GM21528 (cell line): ENCODE results near the gene F13A1.
A peak's percentile ranks its signal among the peaks of the same experiment; 100 is the strongest.

Experiments
- ATAC-seq: cut with Tn5 transposase; IDR thresholded peaks from one replicate; pipeline ENCODE4 v1.9.1; 2021; ENCODE audit warnings: mild to moderate bottlenecking, moderate library complexity; ENCODE audit not compliant: unreplicated experiment, low FRiP score

Gene F13A1

DNA sequence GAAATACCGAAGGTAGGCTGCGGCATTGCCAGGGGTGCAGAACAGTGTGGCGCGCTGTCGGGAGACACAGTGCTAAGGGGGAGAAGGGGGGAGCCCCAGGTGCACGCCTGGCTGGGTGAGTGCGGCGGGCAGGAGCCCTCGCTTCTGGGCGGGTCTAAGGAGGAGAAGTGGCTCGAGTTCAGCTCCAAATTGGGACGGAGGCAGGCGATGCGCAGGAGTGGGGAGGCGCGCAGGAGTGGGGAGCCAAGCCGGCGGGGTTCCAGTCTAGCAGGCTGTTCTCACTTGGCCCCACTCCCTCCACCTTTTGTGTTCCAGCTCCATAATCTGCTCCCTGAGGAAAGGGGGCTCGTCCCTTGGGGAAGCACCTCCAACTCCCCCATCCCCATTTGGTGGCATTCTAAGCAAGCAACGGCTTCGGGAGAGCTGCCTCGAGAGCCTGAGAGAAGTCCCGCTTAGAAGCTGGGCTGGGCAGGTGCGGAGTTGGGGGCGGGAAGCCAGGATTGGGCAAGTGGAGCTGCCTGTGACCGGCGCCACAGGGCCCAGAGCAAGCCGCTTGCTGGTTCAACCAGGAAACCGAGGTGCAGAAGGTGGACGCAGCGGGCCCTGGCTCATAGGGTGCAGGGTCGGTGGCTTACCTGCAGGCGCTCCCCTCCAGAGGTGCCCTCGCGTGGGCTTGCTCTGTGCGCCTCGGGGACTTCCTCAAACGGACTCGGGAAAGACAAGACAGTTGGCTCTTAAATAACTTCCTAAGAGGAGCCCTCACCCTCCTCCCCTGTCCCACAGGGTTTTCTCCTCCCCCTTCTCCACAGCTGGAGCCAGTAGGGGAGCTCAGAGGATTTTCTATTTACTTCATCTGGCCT is at the start of gene F13A1:
Gene F13A1, minus strand, starts transcription at position 711 of the 860 bp plus-strand sequence. CDS start 1,998 bp downstream, outside the sequence.
- no peak for ATAC-seq

GRCh38 chr6:6368684-6369052 is 48.2 kb upstream of the F13A1 start:
- ATAC-seq, result no peak

DNA sequence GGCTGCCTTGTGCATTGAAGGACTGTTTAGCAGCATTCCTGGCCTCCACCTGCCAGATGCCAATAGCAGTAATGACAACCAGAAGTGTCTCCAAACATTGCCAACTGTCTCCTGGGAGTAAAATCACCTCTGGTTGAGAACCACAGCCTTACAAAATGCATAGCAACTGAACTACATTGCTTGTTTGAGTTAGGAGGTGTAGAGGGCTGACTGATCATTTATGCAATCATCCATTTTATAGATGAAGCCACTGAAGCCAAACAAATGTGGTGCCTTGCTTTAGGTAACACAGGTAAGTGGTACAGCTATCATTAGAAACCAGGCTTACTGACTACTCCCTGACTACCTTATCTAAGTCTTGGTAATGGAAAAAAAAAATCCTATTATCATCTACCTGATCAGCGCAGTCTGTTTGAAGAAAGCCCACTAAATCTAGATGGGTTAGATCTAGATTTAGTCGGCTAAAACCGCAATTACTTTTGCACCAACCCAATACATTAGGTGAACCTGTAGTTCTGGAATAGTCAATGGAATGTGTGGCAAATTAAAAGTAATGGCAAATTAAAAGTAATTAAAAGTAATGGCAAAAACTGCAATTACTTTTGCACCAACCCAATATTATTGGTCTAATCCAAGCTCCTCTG is 47.7 kb upstream of the F13A1 start:
- ATAC-seq, result no peak

- ATAC-seq, result no peak
These were observed 46.3 kb upstream of the F13A1 start for GRCh38 chr6:6366803-6367202.

GRCh38 chr6:6365242-6365641 is 44.8 kb upstream of the F13A1 start:
- ATAC-seq, result no peak

- no peak for ATAC-seq
These were observed 41.8 kb upstream of the F13A1 start for GRCh38 chr6:6362056-6362840.

DNA sequence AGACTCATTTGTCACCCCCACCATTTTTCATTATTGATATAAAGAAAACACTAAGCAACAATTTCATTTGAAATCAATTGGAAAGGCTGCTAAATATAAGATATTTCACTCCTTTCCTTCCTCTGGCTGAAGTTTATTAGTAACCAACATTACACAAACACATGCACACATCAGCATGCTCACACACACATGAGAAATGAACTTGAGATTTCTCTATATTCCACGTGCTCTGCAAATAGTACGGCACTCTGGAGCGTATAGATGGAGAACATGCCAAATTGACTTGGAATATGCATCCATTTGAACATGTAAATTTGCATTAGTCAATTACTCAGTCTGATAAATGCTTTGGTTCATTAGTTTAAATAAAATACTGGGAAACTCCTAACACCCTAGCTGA is 37.1 kb upstream of the F13A1 start:
- no peak for ATAC-seq

DNA sequence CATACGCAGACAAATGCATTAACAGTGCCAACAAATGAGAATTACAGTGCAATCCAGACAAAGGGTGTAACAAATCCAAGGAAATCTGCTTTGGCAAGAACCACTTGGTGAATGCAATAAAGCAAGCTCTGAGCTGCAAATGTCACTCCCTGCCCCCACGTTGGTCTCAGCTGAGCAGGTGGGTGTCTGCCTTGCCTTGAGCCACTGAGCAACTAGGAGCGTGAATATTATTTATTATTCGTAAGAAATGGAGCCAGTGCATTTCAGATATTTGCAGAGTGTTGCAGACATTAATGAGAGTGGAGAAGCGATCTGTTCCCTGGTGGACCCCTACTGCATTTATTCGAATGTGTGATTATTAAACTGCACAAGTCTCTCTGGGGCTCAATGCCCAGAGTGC is 36.6 kb upstream of the F13A1 start:
- no peak for ATAC-seq

DNA sequence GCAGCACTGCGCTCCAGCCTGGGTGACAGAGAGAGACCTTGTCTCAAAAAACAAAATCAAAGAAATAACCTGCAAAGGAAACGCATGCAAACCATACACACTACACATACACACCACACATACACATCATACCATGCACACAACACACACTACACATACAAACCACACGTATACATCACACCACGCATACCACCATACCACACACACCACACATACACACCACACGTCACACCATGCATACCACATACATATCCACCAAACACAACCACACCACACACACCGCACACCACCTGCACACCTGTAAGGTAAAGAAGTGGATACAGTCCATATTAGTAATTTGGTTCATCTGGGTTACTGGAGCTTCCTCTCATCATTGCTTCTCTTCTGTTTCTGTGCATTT is 32.3 kb upstream of the F13A1 start:
- ATAC-seq, result no peak

DNA sequence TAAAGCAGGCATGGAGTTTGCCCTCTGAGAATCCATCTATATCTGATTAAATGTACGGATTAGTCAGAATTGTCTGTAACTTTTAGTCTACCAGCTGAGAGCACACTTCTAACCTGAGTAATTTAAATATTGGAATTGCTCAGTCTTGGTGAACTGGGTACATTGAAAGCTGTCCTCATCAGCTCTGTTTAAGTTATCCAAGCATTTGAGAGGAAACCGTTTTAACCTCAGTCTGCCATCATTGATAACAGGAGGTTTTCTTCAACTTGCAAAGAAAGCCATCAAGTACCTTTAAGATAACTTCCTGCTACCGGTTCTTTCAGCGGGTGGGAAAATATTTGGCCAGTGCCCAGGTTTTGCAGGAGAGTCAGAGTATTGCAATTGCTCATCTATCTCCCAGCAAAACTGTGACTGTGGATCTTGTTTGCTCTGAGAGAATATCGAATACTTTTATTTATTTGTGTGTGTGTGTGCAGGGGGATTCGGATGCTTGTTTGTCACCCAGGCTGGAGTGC is 31.1 kb upstream of the F13A1 start:
- ATAC-seq, result no peak

DNA sequence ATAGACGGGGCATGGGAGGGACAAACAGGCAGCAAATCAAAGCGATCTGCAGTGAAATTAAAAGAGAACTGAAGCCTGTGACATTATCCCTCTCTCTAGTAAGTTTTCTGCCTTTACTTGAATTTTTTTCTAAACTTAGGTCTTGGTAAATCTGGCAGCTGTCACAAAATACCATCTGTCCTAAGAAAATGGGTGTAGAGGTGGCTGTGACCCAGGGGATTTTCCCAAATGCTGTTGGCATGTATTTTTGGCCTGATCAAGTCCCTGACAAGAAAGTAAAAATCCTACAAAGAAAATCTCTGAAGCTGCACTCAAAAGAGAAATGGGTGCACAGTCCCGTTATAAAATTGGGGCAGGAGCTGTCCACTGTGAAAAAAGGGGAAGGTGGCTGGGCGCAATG is 30.2 kb upstream of the F13A1 start:
- ATAC-seq, result no peak

GRCh38 chr6:6348256-6348655 is 27.8 kb upstream of the F13A1 start:
- no peak for ATAC-seq

GRCh38 chr6:6346427-6347023 is 26.1 kb upstream of the F13A1 start:
- no peak for ATAC-seq

DNA sequence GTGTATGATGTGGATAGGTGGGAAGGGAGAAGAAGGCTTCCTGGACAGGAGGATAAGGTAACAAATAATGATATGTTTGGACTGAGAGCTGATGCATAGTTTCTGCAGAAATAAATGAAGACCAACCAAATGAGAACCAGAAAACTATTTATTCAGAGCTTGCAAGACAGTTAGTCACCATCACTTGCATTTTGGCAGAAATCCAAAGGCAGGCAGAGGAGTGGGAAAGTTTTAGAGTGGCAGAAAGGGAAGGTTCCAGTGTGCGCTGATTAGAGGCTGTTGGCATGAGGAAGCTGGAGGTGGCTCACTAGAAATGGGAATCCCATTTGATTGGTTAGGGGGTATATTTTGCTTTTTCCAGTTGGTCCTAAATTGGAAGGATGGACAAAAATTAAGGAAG is 13.0 kb upstream of the F13A1 start:
- no peak for ATAC-seq

- ATAC-seq, result peak; percentile 34
These were observed 12.4 kb upstream of the F13A1 start for GRCh38 chr6:6332811-6333244.

GRCh38 chr6:6331946-6332601 is 11.6 kb upstream of the F13A1 start:
- peak; percentile 64 for ATAC-seq

DNA sequence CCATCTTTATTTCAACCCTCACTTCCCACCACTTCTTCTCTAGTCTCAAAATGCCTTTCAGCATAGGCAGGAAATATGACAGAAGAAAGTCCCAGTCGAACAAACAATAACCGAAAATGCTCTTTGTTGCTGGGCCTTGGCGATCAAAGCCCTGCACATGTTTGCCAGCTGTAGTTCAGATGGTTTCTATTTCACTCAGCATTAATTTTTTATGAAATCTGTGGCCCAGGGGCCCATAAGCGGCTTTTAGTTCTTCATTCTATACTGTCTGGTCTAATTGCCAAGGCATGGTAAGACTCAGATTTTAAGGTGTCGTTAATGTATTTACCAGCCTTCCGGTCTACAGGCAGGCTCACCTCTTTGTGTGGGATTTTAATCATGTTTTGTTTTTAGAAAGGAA is 10.9 kb upstream of the F13A1 start:
- ATAC-seq, result peak; percentile 76

DNA sequence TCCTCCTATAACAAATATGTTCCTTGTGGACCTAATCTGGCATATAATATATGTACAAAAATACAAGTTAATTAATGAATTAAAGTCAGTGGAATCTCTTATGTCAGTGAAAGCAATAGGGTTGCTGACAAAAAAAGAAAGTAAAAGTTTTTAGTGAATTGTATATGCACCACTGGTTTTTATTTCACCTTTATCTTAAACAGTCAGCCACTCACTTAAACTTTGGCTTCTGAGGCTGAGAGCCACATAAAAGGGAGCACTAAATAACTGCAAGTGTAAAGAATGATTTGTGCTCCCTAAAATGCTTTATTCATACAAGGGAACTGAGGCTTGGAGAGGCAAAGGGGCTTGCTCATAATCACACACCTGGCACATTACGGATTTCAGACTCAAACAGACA is 9.9 kb upstream of the F13A1 start:
- ATAC-seq, result no peak

DNA sequence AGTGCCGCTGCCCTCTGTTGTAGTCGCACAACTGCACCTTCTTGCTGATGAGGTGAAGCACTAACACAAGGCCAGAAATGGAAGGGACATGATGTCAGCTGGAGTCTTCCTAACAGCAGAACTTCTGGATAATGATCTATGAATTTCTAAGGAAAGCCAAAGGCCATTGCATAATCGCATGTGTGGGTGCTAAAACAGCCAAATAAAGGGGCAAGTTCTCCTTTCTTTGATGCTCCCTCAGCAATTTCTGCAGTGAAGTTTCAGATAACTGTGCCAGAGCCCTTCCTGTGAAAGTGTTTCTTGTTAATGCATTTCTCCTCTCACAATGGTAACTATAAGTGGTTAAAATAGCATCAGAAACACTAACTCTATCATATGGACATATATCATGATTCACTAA is 8.0 kb upstream of the F13A1 start:
- ATAC-seq, result no peak

GRCh38 chr6:6323352-6323751 is 2.9 kb upstream of the F13A1 start:
- no peak for ATAC-seq
